ENCODE results near the gene ARHGEF1. TPM values are rescaled to one million over a fixed set of nuclear protein-coding genes. Genes with fewer than 3 reads are reported as not detected.

Gene ARHGEF1
- total RNA-seq, 1 donor from 2014 or later: 25.0 TPM

DNA sequence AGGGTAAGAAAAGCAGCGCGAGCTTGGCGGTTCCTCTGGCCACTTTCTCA lies 38.2 kb upstream of the ARHGEF1 start, which contains the start of gene DMRTC2:
TSS of gene DMRTC2 (plus strand) at position 42 of the 50 bp plus-strand sequence. CDS start 2,387 bp downstream, outside the sequence.
- DNase-seq (ENCODE audit: low read depth) (no peak), FAIRE-seq (no peak)
- TF ChIP-seq, protein P1, sequence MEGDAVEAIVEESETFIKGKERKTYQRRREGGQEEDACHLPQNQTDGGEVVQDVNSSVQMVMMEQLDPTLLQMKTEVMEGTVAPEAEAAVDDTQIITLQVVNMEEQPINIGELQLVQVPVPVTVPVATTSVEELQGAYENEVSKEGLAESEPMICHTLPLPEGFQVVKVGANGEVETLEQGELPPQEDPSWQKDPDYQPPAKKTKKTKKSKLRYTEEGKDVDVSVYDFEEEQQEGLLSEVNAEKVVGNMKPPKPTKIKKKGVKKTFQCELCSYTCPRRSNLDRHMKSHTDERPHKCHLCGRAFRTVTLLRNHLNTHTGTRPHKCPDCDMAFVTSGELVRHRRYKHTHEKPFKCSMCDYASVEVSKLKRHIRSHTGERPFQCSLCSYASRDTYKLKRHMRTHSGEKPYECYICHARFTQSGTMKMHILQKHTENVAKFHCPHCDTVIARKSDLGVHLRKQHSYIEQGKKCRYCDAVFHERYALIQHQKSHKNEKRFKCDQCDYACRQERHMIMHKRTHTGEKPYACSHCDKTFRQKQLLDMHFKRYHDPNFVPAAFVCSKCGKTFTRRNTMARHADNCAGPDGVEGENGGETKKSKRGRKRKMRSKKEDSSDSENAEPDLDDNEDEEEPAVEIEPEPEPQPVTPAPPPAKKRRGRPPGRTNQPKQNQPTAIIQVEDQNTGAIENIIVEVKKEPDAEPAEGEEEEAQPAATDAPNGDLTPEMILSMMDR (IDR thresholded peaks at IDR 0.05; ENCODE audit: insufficient read depth, low read length, severe bottlenecking): no peak
- H3K36me3 ChIP-seq (ENCODE audit: control insufficient read depth, insufficient read depth, low read length): no peaks in the 10 kb centered on the region
- peaks cover 3% of the 10 kb centered on the region for H3K27me3 ChIP-seq (ENCODE audit: control insufficient read depth, insufficient read depth, low read length)
- H3K4me3 ChIP-seq (ENCODE audit: low read depth, low read length): no peak within 1 kb of the TSS

DNA sequence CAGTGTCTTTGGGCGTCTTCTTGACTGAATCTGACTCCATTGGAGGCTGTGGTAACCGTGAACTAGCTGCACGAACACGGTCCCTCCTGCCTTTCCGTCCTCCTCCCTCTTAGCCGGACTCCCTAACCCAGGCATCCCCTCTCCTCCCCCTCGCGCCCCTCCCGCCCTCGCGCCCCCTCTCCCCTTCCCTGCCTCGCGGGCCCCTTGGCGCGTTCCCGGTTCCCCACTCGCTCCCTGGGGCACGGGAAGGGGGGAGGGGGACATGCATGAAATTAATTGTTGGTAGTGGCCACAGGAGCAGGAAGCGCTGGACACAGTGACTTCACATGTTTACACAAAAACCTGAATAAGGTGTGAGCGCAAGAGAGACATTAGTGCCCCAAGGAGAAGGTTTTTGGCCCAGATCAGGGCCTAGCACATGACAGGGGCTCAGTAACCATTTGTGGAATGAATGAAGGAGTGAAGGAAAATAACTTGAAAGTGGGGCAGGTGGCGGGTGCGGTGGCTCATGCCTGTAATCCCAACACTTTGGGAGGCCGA lies 37.9 kb upstream of the ARHGEF1 start:
- FAIRE-seq (no peak), DNase-seq (ENCODE audit: low read depth) (no peak)
- Histone ChIP-seq H3K4me3 (ENCODE audit: low read depth, low read length) (no peak overlapping the region), H3K36me3 (ENCODE audit: control insufficient read depth, insufficient read depth, low read length) (no peaks in the 10 kb centered on the region), H3K27me3 (ENCODE audit: control insufficient read depth, insufficient read depth, low read length) (peaks cover 3% of the 10 kb centered on the region)
- TF ChIP-seq, protein P1 (IDR thresholded peaks at IDR 0.05; ENCODE audit: insufficient read depth, low read length, severe bottlenecking): no peak

DNA sequence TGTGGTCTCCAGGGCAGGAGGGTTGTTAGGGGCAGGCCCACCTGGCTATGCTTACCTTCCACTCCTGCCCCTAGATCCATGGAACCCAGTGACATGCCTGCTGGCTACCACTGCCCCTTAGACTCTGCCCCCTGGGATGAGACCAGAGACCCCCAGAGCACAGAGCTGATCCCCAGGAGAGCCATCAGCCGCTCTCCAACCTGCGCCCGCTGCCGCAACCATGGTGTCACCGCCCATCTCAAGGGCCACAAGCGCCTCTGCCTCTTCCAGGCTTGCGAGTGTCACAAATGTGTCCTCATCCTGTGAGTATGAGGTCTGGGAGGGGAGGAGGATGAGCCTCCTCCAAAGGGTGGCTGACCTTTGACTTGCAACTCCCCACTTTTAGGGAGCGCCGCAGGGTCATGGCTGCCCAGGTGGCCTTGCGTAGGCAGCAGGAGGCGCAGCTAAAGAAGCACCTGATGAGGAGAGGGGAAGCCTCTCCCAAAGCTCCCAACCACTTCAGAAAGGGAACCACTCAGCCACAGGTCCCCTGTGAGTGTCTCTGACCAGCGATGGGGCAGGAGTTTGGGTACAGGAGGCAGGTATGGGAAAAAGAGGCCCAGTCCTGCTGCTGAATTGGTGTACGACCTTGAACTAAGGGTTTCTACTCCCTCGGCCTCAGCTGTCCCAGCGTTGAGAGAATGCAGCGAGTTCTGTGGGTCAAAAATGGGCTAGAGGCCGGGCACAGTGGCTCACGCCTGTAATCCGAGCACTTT lies 35.5 kb upstream of the ARHGEF1 start:
- H3K27me3 ChIP-seq (ENCODE audit: control insufficient read depth, insufficient read depth, low read length): peaks cover 4% of the 10 kb centered on the region
- no peak for FAIRE-seq
- no peak for DNase-seq (ENCODE audit: low read depth)
- no peak overlapping the region for H3K4me3 ChIP-seq (ENCODE audit: low read depth, low read length)
- no peaks in the 10 kb centered on the region for H3K36me3 ChIP-seq (ENCODE audit: control insufficient read depth, insufficient read depth, low read length)
- TF ChIP-seq, protein P1 (IDR thresholded peaks at IDR 0.05; ENCODE audit: insufficient read depth, low read length, severe bottlenecking): no peak

DNA sequence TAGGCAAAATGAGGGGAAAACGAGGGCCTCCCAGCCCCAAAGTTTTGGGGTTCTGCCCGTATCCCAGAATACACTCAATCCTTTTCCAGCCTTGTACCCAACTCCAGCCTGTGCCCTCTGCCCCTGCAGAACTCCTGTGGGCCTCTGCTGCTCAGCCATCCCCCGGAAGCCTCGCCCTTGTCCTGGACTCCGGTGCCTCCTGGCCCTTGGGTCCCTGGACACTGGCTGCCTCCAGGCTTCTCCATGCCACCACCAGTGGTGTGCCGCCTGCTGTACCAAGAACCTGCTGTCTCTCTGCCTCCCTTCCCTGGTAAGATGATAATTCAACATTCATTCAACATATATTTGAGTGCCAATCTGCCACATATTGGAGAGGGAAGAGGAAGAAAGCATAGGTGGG lies 34.3 kb upstream of the ARHGEF1 start:
- DNase-seq (ENCODE audit: low read depth) (no peak), FAIRE-seq (no peak)
- Histone ChIP-seq H3K4me3 (ENCODE audit: low read depth, low read length) (no peak overlapping the region), H3K27me3 (ENCODE audit: control insufficient read depth, insufficient read depth, low read length) (peaks cover 4% of the 10 kb centered on the region), H3K36me3 (ENCODE audit: control insufficient read depth, insufficient read depth, low read length) (no peaks in the 10 kb centered on the region)
- TF ChIP-seq, protein P1 (IDR thresholded peaks at IDR 0.05; ENCODE audit: insufficient read depth, low read length, severe bottlenecking): no peak

DNA sequence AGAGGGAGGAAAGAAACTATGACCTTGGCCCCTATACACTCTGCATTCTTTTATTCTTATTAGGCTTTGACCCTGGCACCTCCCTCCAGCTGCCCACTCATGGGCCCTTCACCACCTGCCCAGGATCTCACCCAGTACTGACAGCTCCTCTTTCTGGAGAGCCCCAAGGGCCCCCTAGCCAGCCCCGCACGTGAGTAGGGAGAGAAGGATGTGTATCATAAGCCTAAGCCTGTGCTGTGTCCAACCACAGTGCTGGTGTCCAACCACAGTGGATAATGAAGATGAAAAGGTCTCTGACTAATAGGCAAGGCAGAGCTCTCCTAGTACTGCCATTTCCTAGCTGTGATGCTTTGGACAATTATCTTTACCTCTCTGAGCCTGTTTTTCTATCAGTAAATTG lies 33.9 kb upstream of the ARHGEF1 start:
- no peak for FAIRE-seq
- Histone ChIP-seq H3K27me3 (ENCODE audit: control insufficient read depth, insufficient read depth, low read length) (peaks cover 4% of the 10 kb centered on the region), H3K36me3 (ENCODE audit: control insufficient read depth, insufficient read depth, low read length) (no peaks in the 10 kb centered on the region), H3K4me3 (ENCODE audit: low read depth, low read length) (no peak overlapping the region)
- TF ChIP-seq, protein P1 (IDR thresholded peaks at IDR 0.05; ENCODE audit: insufficient read depth, low read length, severe bottlenecking): no peak
- DNase-seq (ENCODE audit: low read depth): no peak

DNA sequence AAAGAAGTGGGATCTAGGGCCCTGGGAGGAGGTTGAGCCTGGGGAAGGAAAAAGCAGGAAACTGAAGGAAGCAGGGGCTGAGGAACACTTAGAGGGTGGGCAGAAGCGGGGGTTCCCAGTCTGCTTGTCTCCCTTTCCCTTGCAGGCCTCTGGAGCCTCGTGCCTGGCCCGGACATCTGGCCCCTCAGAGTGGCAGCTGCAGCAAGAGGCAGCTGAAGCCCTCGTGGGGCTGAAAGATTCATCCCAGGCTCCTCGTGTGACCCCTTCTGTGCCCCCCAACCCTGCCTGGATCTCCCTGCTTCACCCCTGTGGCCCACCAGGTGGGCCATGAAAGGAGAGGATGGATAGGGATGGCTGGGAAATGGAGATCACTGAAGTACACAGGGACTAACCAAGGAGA lies 32.6 kb upstream of the ARHGEF1 start:
- DNase-seq (ENCODE audit: low read depth) (no peak), FAIRE-seq (no peak)
- Histone ChIP-seq H3K4me3 (ENCODE audit: low read depth, low read length) (no peak overlapping the region), H3K27me3 (ENCODE audit: control insufficient read depth, insufficient read depth, low read length) (peaks cover 4% of the 10 kb centered on the region), H3K36me3 (ENCODE audit: control insufficient read depth, insufficient read depth, low read length) (no peaks in the 10 kb centered on the region)
- TF ChIP-seq, protein P1 (IDR thresholded peaks at IDR 0.05; ENCODE audit: insufficient read depth, low read length, severe bottlenecking): no peak
